Stimulated activated naive CD8-positive, alpha-beta T cell treated with anti-CD3 and anti-CD28 coated beads, Interleukin-15, Interleukin-2, amounts not matched to agents 100 ng/mL and 50 ng/mL, for 24 hours (primary cell): Measurements from ENCODE around the gene LRRC1.
"Not testable (repeated sequence)": the region's sequence is repeated elsewhere in the genome, so short reads cannot be mapped to it uniquely, and the experiment has no call there.

ENCODE experiments used
- H3K27ac Mint-ChIP-seq: one replicate; pipeline ENCODE4 v1.8.0; 2021; ENCODE audit warnings: mild to moderate bottlenecking, mixed read lengths
- H3K27me3 Mint-ChIP-seq: one replicate; pipeline ENCODE4 v1.8.0; 2021; ENCODE audit warnings: mixed read lengths
- H3K36me3 Mint-ChIP-seq: one replicate; pipeline ENCODE4 v1.8.0; 2021; ENCODE audit warnings: low read depth, mixed read lengths
- H3K4me1 Mint-ChIP-seq: one replicate; pipeline ENCODE4 v1.8.0; 2021; ENCODE audit warnings: low read depth, mixed read lengths
- H3K4me3 Mint-ChIP-seq: one replicate; pipeline ENCODE4 v1.8.0; 2021; ENCODE audit warnings: mild to moderate bottlenecking, mixed read lengths
- H3K9me3 Mint-ChIP-seq: one replicate; pipeline ENCODE4 v1.8.0; 2021; ENCODE audit warnings: mixed read lengths

The LRRC1 gene

GRCh38 chr6:53797304-53797703, 2.5 kb downstream of the LRRC1 start:
- Mint-ChIP-seq H3K4me3 (no peak overlapping the region), H3K27ac (no peak overlapping the region), H3K27me3 (peaks cover 21% of the 10 kb centered on the region), H3K9me3 (no peaks in the 10 kb centered on the region), H3K36me3 (no peaks in the 10 kb centered on the region), H3K4me1 (peaks cover 25% of the 10 kb centered on the region)

DNA sequence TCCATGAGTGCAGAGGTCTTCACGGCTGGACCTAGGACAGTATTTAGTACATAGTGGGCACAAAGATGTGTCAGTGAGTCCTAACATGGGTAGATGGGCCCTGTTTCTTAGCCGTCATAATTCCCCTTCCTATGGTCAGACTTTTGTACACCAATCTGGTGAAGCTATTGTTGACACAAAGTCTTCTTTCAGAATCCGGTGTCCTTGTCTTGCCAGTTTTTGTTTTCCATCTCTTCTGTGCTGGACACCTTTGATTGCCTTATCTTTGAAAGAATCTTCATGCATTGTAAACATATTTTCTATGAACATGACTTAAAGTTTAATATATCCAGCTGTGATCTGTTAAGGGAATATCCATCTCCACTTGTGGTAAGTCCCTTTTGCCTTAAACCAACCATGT, 4.5 kb downstream of the LRRC1 start:
- H3K27ac Mint-ChIP-seq: no peak overlapping the region
- peaks cover 9% of the 10 kb centered on the region for H3K27me3 Mint-ChIP-seq
- H3K4me3 Mint-ChIP-seq: no peak overlapping the region
- H3K9me3 Mint-ChIP-seq: no peaks in the 10 kb centered on the region
- H3K36me3 Mint-ChIP-seq: no peaks in the 10 kb centered on the region
- peaks cover 12% of the 10 kb centered on the region for H3K4me1 Mint-ChIP-seq

DNA sequence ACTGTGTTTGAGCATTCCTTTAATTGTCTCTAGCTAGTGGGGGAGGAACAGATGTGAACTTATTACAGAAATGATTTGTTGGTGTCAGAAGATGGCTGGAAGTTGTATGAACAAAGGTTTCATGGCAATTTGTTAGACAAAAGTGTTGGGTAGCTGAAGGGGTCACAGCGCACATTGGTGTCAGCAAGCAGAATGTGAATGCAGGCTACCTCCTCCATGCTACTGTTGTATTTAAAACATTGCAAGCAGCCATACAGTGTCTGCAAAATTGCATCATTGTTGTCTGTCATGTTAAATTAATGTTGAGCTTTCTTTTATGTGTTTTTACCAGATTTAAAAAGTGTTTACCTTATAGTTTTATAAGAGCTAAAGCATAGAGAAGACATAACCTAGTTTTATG, 6.2 kb downstream of the LRRC1 start:
- H3K4me3 Mint-ChIP-seq: no peak overlapping the region
- peaks cover 6% of the 10 kb centered on the region for H3K4me1 Mint-ChIP-seq
- peaks cover 8% of the 10 kb centered on the region for H3K27me3 Mint-ChIP-seq
- no peak overlapping the region for H3K27ac Mint-ChIP-seq
- no peaks in the 10 kb centered on the region for H3K9me3 Mint-ChIP-seq
- H3K36me3 Mint-ChIP-seq: no peaks in the 10 kb centered on the region

GRCh38 chr6:53802582-53802981, 7.8 kb downstream of the LRRC1 start:
- Mint-ChIP-seq H3K4me3 (no peak overlapping the region), H3K27ac (no peak overlapping the region), H3K27me3 (peaks cover 4% of the 10 kb centered on the region), H3K36me3 (no peaks in the 10 kb centered on the region), H3K4me1 (no peaks in the 10 kb centered on the region), H3K9me3 (no peaks in the 10 kb centered on the region)

- H3K4me1 Mint-ChIP-seq: no peaks in the 10 kb centered on the region
- H3K27ac Mint-ChIP-seq: no peak overlapping the region
- H3K9me3 Mint-ChIP-seq: no peaks in the 10 kb centered on the region
- H3K36me3 Mint-ChIP-seq: no peaks in the 10 kb centered on the region
- H3K4me3 Mint-ChIP-seq: no peak overlapping the region
- peaks cover 4% of the 10 kb centered on the region for H3K27me3 Mint-ChIP-seq
Measured at GRCh38 chr6:53803081-53803860, 8.5 kb downstream of the LRRC1 start.

DNA sequence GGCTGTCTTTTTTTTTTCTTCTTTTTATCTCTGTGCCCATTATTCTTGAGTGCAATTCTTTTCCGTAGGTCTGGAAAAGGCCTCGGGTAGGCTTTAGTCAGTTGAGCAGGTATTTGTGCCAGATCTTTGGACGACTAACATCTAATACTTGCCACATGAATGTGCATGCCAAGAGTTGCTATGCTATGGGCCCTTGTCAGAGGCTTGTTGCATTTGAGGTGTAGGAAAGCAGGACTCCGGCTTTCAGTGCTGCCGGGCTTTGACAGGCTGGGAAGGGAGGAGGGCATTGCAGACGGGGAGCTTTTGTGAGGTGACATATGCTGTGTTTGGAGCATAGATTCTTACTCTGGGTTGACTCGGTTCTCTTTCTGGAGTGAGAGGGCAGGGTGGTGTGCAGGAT, 10.2 kb downstream of the LRRC1 start:
- no peaks in the 10 kb centered on the region for H3K9me3 Mint-ChIP-seq
- H3K27me3 Mint-ChIP-seq: no peaks in the 10 kb centered on the region
- H3K27ac Mint-ChIP-seq: no peak overlapping the region
- no peaks in the 10 kb centered on the region for H3K36me3 Mint-ChIP-seq
- H3K4me3 Mint-ChIP-seq: no peak overlapping the region
- H3K4me1 Mint-ChIP-seq: no peaks in the 10 kb centered on the region

GRCh38 chr6:53805725-53806124, 10.9 kb downstream of the LRRC1 start:
- Mint-ChIP-seq H3K4me1 (no peaks in the 10 kb centered on the region), H3K9me3 (no peaks in the 10 kb centered on the region), H3K4me3 (no peak overlapping the region), H3K27ac (no peak overlapping the region), H3K27me3 (no peaks in the 10 kb centered on the region), H3K36me3 (no peaks in the 10 kb centered on the region)

GRCh38 chr6:53807606-53808005, 12.8 kb downstream of the LRRC1 start:
- H3K4me3 Mint-ChIP-seq, H3K4me1 Mint-ChIP-seq, H3K9me3 Mint-ChIP-seq, H3K27me3 Mint-ChIP-seq, H3K27ac Mint-ChIP-seq, H3K36me3 Mint-ChIP-seq: not testable (repeated sequence)

- Mint-ChIP-seq H3K9me3 (no peaks in the 10 kb centered on the region), H3K27ac (no peak overlapping the region), H3K4me3 (no peak overlapping the region), H3K36me3 (no peaks in the 10 kb centered on the region), H3K27me3 (no peaks in the 10 kb centered on the region), H3K4me1 (no peaks in the 10 kb centered on the region)
Measured at GRCh38 chr6:53808302-53808881, 13.6 kb downstream of the LRRC1 start.

DNA sequence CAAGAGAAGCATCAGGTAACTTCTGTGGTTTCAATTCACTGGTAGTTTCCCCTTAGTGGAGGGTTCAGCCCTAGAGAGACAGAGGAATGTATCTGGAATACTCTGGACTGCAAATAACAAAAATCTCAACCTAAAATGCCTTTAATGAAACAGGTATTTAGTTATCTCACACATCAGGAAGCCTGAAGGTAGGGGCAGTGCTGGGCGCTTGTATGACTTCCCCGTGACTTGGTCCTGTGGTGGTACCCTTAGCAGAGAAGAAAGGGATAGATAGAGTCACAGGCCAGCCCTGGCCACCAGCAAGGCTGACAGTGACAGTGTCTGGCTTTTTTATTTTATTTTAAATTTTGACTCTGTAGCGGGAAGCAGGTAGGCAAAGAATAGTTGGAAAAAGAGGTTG, 14.9 kb downstream of the LRRC1 start:
- H3K27me3 Mint-ChIP-seq: no peaks in the 10 kb centered on the region
- no peaks in the 10 kb centered on the region for H3K4me1 Mint-ChIP-seq
- no peak overlapping the region for H3K4me3 Mint-ChIP-seq
- H3K9me3 Mint-ChIP-seq: no peaks in the 10 kb centered on the region
- no peaks in the 10 kb centered on the region for H3K36me3 Mint-ChIP-seq
- no peak overlapping the region for H3K27ac Mint-ChIP-seq

- no peaks in the 10 kb centered on the region for H3K27me3 Mint-ChIP-seq
- no peaks in the 10 kb centered on the region for H3K9me3 Mint-ChIP-seq
- no peaks in the 10 kb centered on the region for H3K4me1 Mint-ChIP-seq
- H3K36me3 Mint-ChIP-seq: no peaks in the 10 kb centered on the region
- H3K27ac Mint-ChIP-seq: no peak overlapping the region
- H3K4me3 Mint-ChIP-seq: no peak overlapping the region
Measured at GRCh38 chr6:53811082-53811481, 16.3 kb downstream of the LRRC1 start.

GRCh38 chr6:53811746-53812145, 16.9 kb downstream of the LRRC1 start:
- no peak overlapping the region for H3K4me3 Mint-ChIP-seq
- H3K27ac Mint-ChIP-seq: no peak overlapping the region
- no peaks in the 10 kb centered on the region for H3K36me3 Mint-ChIP-seq
- no peaks in the 10 kb centered on the region for H3K9me3 Mint-ChIP-seq
- H3K4me1 Mint-ChIP-seq: no peaks in the 10 kb centered on the region
- H3K27me3 Mint-ChIP-seq: no peaks in the 10 kb centered on the region

- H3K4me1 Mint-ChIP-seq: no peaks in the 10 kb centered on the region
- no peak overlapping the region for H3K27ac Mint-ChIP-seq
- no peaks in the 10 kb centered on the region for H3K27me3 Mint-ChIP-seq
- no peaks in the 10 kb centered on the region for H3K36me3 Mint-ChIP-seq
- H3K9me3 Mint-ChIP-seq: no peaks in the 10 kb centered on the region
- H3K4me3 Mint-ChIP-seq: no peak overlapping the region
Measured at GRCh38 chr6:53813096-53813495, 18.3 kb downstream of the LRRC1 start.

DNA sequence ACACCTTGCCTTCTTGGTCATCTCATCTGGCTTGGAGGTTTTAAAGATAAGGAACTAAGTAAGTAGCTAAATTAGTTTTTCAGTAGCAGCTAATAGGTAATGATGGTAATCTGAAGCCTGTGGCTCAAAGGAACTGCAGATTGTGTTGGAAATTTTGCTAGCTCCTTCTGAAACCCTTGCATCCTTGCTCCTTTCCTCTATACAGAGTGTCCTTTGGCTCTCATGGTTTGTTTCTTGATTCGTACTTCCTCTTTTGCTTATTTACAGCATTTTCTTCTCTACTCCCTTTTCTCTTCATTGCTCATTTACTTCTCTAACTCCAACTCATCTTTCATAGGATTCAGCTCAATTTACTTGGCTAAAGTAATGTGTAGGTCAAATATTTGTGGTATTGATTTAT, 19.0 kb downstream of the LRRC1 start:
- H3K36me3 Mint-ChIP-seq: no peaks in the 10 kb centered on the region

GRCh38 chr6:53814353-53814752, 19.5 kb downstream of the LRRC1 start:
- H3K4me3 Mint-ChIP-seq: no peak overlapping the region
- H3K4me1 Mint-ChIP-seq: peaks cover 11% of the 10 kb centered on the region
- H3K27me3 Mint-ChIP-seq: no peaks in the 10 kb centered on the region
- no peak overlapping the region for H3K27ac Mint-ChIP-seq
- no peaks in the 10 kb centered on the region for H3K9me3 Mint-ChIP-seq
- H3K36me3 Mint-ChIP-seq: no peaks in the 10 kb centered on the region

More for the DNA sequence above, 19.0 kb downstream of the LRRC1 start:
- Mint-ChIP-seq H3K4me3 (no peak overlapping the region), H3K27me3 (no peaks in the 10 kb centered on the region), H3K27ac (no peak overlapping the region), H3K9me3 (no peaks in the 10 kb centered on the region), H3K4me1 (peaks cover 6% of the 10 kb centered on the region)
